H1 (cell line): ENCODE measurements around the gene KCNH4. TPM values are rescaled to one million over a fixed set of nuclear protein-coding genes. Genes with fewer than 3 reads are reported as not detected.

Source experiments
- CHD7 ChIP-seq: fragments of 300-600 bp; sonication (generic); IDR thresholded peaks from 2 replicates; pipeline ENCODE4 v1.7.1; 2012; ENCODE audit warnings: low read length, moderate library complexity, mild to moderate bottlenecking, inconsistent platforms; ENCODE audit not compliant: insufficient replicate concordance
- CTCF ChIP-seq, 3 experiments: IDR thresholded peaks; 1 replicate in 2 of 3; 2 replicates in 1 of 3; pipeline versions ENCODE4 v1.5.1 to v1.6.1; 2011; ENCODE audit warnings: low read length in 3 of 3, mild to moderate bottlenecking in 3 of 3, inconsistent platforms in 2 of 3, low read depth in 1 of 3, moderate library complexity in 1 of 3; ENCODE audit not compliant: insufficient read depth in 1 of 3; ENCODE audit errors: control extremely low read depth in 1 of 3
- HDAC2 ChIP-seq, 2 experiments: fragments of 300-600 bp in 1 of 2; sonication (generic) in 1 of 2; IDR thresholded peaks; 2 replicates each; pipeline ENCODE4 v1.6.1; 2011 to 2012; ENCODE audit warnings: low read depth in 2 of 2, low read length in 2 of 2, mild to moderate bottlenecking in 2 of 2, moderate library complexity in 2 of 2, borderline replicate concordance in 1 of 2, inconsistent platforms in 1 of 2
- KDM5A ChIP-seq: fragments of 200-600 bp; IDR thresholded peaks from 2 replicates; pipeline ENCODE4 v1.7.1; 2012; ENCODE audit warnings: mild to moderate bottlenecking, low read length, inconsistent platforms, mixed read lengths
- NANOG ChIP-seq: IDR thresholded peaks from 2 replicates; pipeline ENCODE4 v1.6.1; 2011; ENCODE audit warnings: low read length, low read depth, mild to moderate bottlenecking, inconsistent platforms; ENCODE audit not compliant: insufficient read depth, poor library complexity, severe bottlenecking
- NRF1 ChIP-seq: IDR thresholded peaks from 2 replicates; pipeline ENCODE4 v1.6.1; 2011; ENCODE audit warnings: mild to moderate bottlenecking, low read depth, low read length, improper control_type of control experiment
- TBP ChIP-seq: IDR thresholded peaks from 2 replicates; pipeline ENCODE4 v1.6.1; 2011; ENCODE audit warnings: low read depth, low read length, improper control_type of control experiment
- polyA plus RNA-seq, 7 experiments: library from polyadenylated mRNA; depleted of rRNA in 3 of 7; stranded (reverse) in 5 of 7; unstranded in 2 of 7; fragments of >200 nt in 5 of 7; fragments of 200-250 nt in 2 of 7; gene quantifications; 1 replicate in 5 of 7; 2 replicates in 1 of 7; 4 replicates in 1 of 7; pipeline versions ENCODE4 v1.2.1 to v1.2.3, GENCODE V29; 2011 to 2013; ENCODE audit warnings: missing spikeins in 2 of 7, mixed read lengths in 2 of 7
- total RNA-seq: library from RNA; stranded (reverse); fragmentation: NEBNext Ultra II Directional; extraction: Animal tissue kit (Norgen Biotek cat#: 25700); gene quantifications from 2 replicates; pipeline ENCODE4 v1.2.1, GENCODE V29; 2021

Gene KCNH4
- total and polyA plus RNA-seq, 2 of the 8 experiments (the other 6 are each of a cell fraction or from before 2014, with no cell fraction given), result 0.44 to 0.47 TPM

- no peak for TF ChIP-seq CTCF (IDR thresholded peaks at IDR 0.05; ENCODE audit: control extremely low read depth in 1 of 3, insufficient read depth in 1 of 3, low read depth in 1 of 3, low read length in 3 of 3)
- no peak for TF ChIP-seq KDM5A
- TF ChIP-seq TBP, result no peak
- TF ChIP-seq NRF1, result no peak
- no peak for TF ChIP-seq HDAC2 (IDR thresholded peaks at IDR 0.05; ENCODE audit: borderline replicate concordance in 1 of 2, low read depth in 2 of 2, low read length in 2 of 2)
- TF ChIP-seq CHD7, result no peak
- no peak for TF ChIP-seq NANOG
Observed at GRCh38 chr17:42111871-42112551, 68.9 kb downstream of the KCNH4 start (continued).
